SHP77 treated with DMSO at 0.1 percent for 48 hours (cell line): ENCODE data around the gene SMYD3.
"Not testable (repeated sequence)": the region's sequence is repeated elsewhere in the genome, so short reads cannot be mapped to it uniquely, and the experiment has no call there.

Experiments used
- DNase-seq: peaks from one replicate; lab custom pipeline; 2025; lab: John Stamatoyannopoulos, UW

Gene SMYD3

GRCh38 chr1:245953876-245954660 lies 553.0 kb downstream of the SMYD3 start:
- DNase-seq, result no peak

- DNase-seq, result no peak
These were observed 554.6 kb downstream of the SMYD3 start for GRCh38 chr1:245952383-245953026.

GRCh38 chr1:245948786-245949185 lies 558.3 kb downstream of the SMYD3 start:
- no peak for DNase-seq

GRCh38 chr1:245946905-245947304 lies 560.2 kb downstream of the SMYD3 start:
- DNase-seq, result no peak

GRCh38 chr1:245945136-245945535 lies 561.9 kb downstream of the SMYD3 start:
- DNase-seq, result not testable (repeated sequence)

- no peak for DNase-seq
These were observed 564.2 kb downstream of the SMYD3 start for GRCh38 chr1:245942856-245943255.

GRCh38 chr1:245941771-245942170 lies 565.3 kb downstream of the SMYD3 start:
- DNase-seq, result not testable (repeated sequence)

GRCh38 chr1:245939756-245940345 lies 567.2 kb downstream of the SMYD3 start:
- DNase-seq, result no peak

GRCh38 chr1:245938046-245938435 lies 569.0 kb downstream of the SMYD3 start:
- DNase-seq, result no peak

- no peak for DNase-seq
These were observed 569.6 kb downstream of the SMYD3 start for GRCh38 chr1:245937316-245938045.

GRCh38 chr1:245934409-245934808 lies 572.7 kb downstream of the SMYD3 start:
- no peak for DNase-seq

- DNase-seq, result no peak
These were observed 573.5 kb downstream of the SMYD3 start for GRCh38 chr1:245933431-245934045.

- no peak for DNase-seq
These were observed 574.6 kb downstream of the SMYD3 start for GRCh38 chr1:245932302-245932972.

- no peak for DNase-seq
These were observed 575.6 kb downstream of the SMYD3 start for GRCh38 chr1:245931450-245931849.

- no peak for DNase-seq
These were observed 577.9 kb downstream of the SMYD3 start for GRCh38 chr1:245929224-245929623.

GRCh38 chr1:245926888-245927287 lies 580.2 kb downstream of the SMYD3 start:
- DNase-seq, result no peak

GRCh38 chr1:245923215-245923614 lies 583.9 kb downstream of the SMYD3 start:
- no peak for DNase-seq

GRCh38 chr1:245921417-245921816 lies 585.7 kb downstream of the SMYD3 start:
- DNase-seq, result no peak

GRCh38 chr1:245917403-245917802 lies 589.7 kb downstream of the SMYD3 start:
- DNase-seq, result no peak

GRCh38 chr1:245915841-245916240 lies 591.2 kb downstream of the SMYD3 start:
- DNase-seq, result no peak

- no peak for DNase-seq
These were observed 591.7 kb downstream of the SMYD3 start for GRCh38 chr1:245915406-245915805.
